Body of pancreas (tissue), 4 donors: ENCODE measurements around the gene APOBEC3B. TPM values are rescaled to one million over a fixed set of nuclear protein-coding genes. Genes with fewer than 3 reads are reported as not detected.

ENCODE experiments used
- ATAC-seq: fragments of 150-250 bp; one replicate; pipeline ENCODE4 v1.9.1; 2016
- DNase-seq, 4 donors: peaks; one replicate each; pipeline ENCODE4 v3.0.0-alpha.2; 2019
- H3K27ac ChIP-seq, 4 donors: fragments of 200-600 bp; sonication (generic); 1 replicate in 3 of 4; 2 replicates in 1 of 4; pipeline versions ENCODE4 v1.5.1 to v1.6.1; 2016 to 2019; ENCODE audit warnings: mild to moderate bottlenecking in 1 of 4, mixed read lengths in 1 of 4, moderate library complexity in 1 of 4
- H3K27me3 ChIP-seq, 2 donors: fragments of 200-600 bp; sonication (generic); one replicate each; pipeline ENCODE4 v1.6.0; 2016; ENCODE audit warnings: mild to moderate bottlenecking in 1 of 2
- H3K36me3 ChIP-seq, 2 donors: fragments of 200-600 bp; sonication (generic); replicated peaks in 1 of 2; 2 replicates each; pipeline ENCODE4 v1.5.1; 2016; ENCODE audit warnings: low read depth in 2 of 2; ENCODE audit not compliant: insufficient read depth in 1 of 2
- H3K4me1 ChIP-seq: fragments of 200-600 bp; sonication (generic); one replicate; pipeline ENCODE4 v1.6.0; 2016
- H3K4me3 ChIP-seq, 2 donors: fragments of 200-600 bp; sonication (generic); 1 replicate in 1 of 2; 2 replicates in 1 of 2; pipeline ENCODE4 v1.5.1; 2016 to 2019
- H3K9me3 ChIP-seq, 3 donors: fragments of 200-600 bp; sonication (generic); 1 replicate in 2 of 3; 2 replicates in 1 of 3; pipeline ENCODE4 v1.5.1; 2016
- POLR2A ChIP-seq, 3 donors: fragments of 450-650 bp; IDR thresholded peaks; one replicate each; pipeline ENCODE4 v1.6.1; 2016; ENCODE audit warnings: antibody characterized with exemption in 3 of 3, mild to moderate bottlenecking in 2 of 3
- WGBS, 2 donors: methylation state at CpG; one replicate each; pipeline ENCODE4 v1.1.5; 2017; 5-methylcytosine and 5-hydroxymethylcytosine counted together
- intact Hi-C: fragments of 100-400 bp; cut with DNase I; formaldehyde crosslinking; loops from one replicate; pipeline ENCODE4 v1.15.1; 2023
- total RNA-seq, 2 donors: library from RNA; depleted of rRNA; stranded (reverse); fragments of >200 nt; gene quantifications; one replicate each; pipeline ENCODE4 v1.1.0, GENCODE V29; 2016
- TF ChIP-seq, protein P1 (sequence below), 7 experiments: fragments of 450-650 bp in 4 of 7; fragments of 200-600 bp in 3 of 7; sonication (generic) in 3 of 7; IDR thresholded peaks; one replicate each; pipeline ENCODE4 v1.5.1; 2016 to 2019; ENCODE audit warnings: antibody characterized with exemption in 7 of 7

The APOBEC3B gene
- total RNA-seq, 2 donors from 2014 or later, result 2.1 TPM; not detected in 1

DNA sequence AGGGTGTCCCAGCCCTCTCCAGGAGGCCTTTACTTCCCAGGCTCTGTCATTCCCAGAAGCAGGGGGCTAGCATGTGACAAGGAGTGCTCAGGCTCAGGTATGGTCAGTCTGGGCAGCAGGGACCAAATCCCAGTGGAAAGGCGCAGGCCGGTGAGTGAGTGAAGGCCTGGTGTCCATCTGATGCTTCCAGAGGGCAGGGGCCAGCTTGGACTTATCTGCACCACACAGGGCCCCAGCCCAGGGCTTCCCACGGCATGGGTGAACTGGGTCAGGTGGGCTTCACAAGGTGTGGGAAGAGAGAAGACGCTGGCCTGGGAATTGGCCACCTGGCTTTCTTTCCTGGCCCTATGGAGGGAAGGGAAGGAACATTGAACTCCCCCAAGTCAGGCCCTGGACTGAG lies 45.1 kb upstream of the APOBEC3B start:
- Histone ChIP-seq H3K4me1 (peaks cover 14% of the 10 kb centered on the region), H3K27me3 (no peaks in the 10 kb centered on the region), H3K9me3 (no peaks in the 10 kb centered on the region), H3K4me3 (no peak overlapping the region), H3K27ac (no peak overlapping the region), H3K36me3 (no peaks in the 10 kb centered on the region)
- intact Hi-C loops, result no loop called here
- DNase-seq (peak in 2 of 4 donors; percentile 2 to 7), ATAC-seq (no peak)
- TF ChIP-seq POLR2A (IDR thresholded peaks at IDR 0.05), result no peak
- TF ChIP-seq, protein P1, sequence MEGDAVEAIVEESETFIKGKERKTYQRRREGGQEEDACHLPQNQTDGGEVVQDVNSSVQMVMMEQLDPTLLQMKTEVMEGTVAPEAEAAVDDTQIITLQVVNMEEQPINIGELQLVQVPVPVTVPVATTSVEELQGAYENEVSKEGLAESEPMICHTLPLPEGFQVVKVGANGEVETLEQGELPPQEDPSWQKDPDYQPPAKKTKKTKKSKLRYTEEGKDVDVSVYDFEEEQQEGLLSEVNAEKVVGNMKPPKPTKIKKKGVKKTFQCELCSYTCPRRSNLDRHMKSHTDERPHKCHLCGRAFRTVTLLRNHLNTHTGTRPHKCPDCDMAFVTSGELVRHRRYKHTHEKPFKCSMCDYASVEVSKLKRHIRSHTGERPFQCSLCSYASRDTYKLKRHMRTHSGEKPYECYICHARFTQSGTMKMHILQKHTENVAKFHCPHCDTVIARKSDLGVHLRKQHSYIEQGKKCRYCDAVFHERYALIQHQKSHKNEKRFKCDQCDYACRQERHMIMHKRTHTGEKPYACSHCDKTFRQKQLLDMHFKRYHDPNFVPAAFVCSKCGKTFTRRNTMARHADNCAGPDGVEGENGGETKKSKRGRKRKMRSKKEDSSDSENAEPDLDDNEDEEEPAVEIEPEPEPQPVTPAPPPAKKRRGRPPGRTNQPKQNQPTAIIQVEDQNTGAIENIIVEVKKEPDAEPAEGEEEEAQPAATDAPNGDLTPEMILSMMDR (IDR thresholded peaks at IDR 0.05), result no peak
- 78% methylated on average over 4 of the region's 4 CpGs; no CpG with 5 or more reads in 1 of the 2 donors for WGBS, 2 donors

DNA sequence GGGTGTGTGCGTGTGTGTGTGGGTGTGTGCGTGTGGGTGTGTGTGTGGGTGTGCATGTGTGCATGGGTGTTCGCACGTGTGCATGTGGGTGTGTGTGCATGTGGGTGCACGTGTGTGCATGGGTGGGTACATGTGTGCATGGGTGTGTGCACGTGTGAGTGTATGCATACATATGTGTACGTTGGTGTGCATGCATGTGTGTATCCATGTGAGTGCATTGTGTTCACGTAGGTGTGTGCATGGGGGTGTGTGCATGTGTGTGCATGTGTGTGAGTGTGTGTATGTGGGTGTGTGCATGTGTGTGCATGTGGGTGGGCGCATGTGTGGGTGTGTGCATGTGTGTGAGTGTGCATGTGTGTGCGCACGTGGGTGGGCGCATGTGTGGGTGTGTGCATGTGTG lies 44.6 kb upstream of the APOBEC3B start:
- TF ChIP-seq, protein P1 (IDR thresholded peaks at IDR 0.05), result no peak
- no peak for TF ChIP-seq POLR2A (IDR thresholded peaks at IDR 0.05)
- Histone ChIP-seq H3K27ac (no peak overlapping the region), H3K36me3 (no peaks in the 10 kb centered on the region), H3K4me1 (peaks cover 14% of the 10 kb centered on the region), H3K27me3 (no peaks in the 10 kb centered on the region), H3K9me3 (no peaks in the 10 kb centered on the region), H3K4me3 (no peak overlapping the region)
- no peak for ATAC-seq
- 81 to 92% methylated on average over 12 of the region's 12 CpGs for WGBS, 2 donors
- peak in 2 of 4 donors; percentile 2 to 3 for DNase-seq
- intact Hi-C loops, result no loop called here

DNA sequence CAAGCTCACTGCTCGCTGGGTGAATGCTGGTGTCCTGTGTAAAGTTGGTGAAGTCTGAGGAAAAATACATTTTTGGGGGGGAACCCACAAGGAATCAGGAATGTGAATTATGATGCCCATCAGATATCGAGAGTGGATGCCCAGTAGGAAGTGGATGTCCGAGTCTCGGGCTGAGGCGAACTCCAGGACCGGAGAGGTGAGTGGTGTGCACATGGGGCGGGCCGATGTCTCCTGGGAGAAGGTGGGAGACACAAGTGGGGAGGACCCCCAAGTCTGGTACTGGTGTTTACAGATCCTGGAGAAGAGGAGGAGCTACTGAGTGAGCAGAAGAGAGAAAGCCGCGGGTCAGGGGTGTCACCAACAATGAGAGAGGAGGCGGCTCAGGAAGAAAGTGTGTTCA lies 43.9 kb upstream of the APOBEC3B start:
- Histone ChIP-seq H3K4me3 (no peak overlapping the region), H3K27me3 (no peaks in the 10 kb centered on the region), H3K36me3 (no peaks in the 10 kb centered on the region), H3K4me1 (peaks cover 14% of the 10 kb centered on the region), H3K27ac (no peak overlapping the region), H3K9me3 (no peaks in the 10 kb centered on the region)
- intact Hi-C loops, result no loop called here
- ATAC-seq, result no peak
- DNase-seq, result peak in 1 of 4 donors; percentile 8
- WGBS, 2 donors, result 87% methylated on average over 11 of the region's 11 CpGs
- TF ChIP-seq, protein P1 (IDR thresholded peaks at IDR 0.05), result no peak
- TF ChIP-seq POLR2A (IDR thresholded peaks at IDR 0.05), result no peak

DNA sequence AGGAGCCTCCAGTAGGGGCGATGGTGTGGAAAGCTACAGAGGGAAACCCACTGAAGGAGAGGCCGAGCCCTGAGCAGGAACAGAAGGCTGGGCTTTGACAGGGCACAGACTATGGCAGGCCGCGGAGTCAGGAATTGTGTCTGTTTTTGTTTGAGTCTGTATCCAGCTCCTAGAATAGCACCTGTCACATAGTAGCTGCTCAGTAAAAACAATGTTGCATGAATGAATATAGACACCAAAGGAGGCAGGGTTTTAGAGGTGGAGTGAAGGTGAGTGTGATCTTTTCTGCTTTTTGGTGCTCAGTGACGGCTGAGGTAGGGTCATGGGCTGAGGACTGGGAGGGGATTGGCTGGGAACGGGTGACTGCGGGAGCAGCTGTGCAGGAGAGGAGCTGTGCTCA lies 43.2 kb upstream of the APOBEC3B start:
- no peak overlapping the region for H3K4me3 ChIP-seq
- TF ChIP-seq, protein P1 (IDR thresholded peaks at IDR 0.05), result no peak
- TF ChIP-seq POLR2A (IDR thresholded peaks at IDR 0.05), result no peak
- no peak overlapping the region for H3K27ac ChIP-seq
- DNase-seq (no peak), ATAC-seq (no peak)
- no peaks in the 10 kb centered on the region for H3K9me3 ChIP-seq
- intact Hi-C loops, result no loop called here
- H3K36me3 ChIP-seq, result no peaks in the 10 kb centered on the region
- H3K4me1 ChIP-seq, result peaks cover 14% of the 10 kb centered on the region
- WGBS, 2 donors, result 89 to 91% methylated on average over 7 of the region's 7 CpGs
- H3K27me3 ChIP-seq, result no peaks in the 10 kb centered on the region

DNA sequence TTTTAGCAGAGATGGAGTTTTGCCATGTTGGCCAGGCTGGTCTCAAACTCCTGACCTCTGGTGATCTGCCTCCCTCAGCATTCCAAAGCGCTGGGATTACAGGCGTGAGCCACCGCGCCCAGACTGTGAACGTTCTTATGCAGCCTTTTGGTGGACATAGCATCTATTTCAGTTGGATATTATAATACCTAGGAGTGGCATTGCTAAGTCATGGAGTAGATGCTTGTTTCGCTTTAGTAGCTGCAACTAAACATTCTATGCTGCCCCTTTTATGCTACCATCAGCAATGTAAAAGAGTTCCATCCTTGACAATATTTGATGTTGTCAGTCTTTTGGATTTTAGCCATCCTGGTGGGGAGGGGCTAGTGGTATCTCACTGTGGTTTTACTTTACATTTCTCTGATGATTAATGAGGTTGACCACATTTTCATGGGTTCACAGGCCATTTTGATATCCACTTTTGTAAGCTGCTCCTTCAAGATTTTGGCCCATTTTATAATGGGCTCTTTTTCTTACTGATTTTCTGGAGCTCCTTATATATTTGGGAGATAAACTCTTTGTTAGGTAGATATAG lies 41.2 kb upstream of the APOBEC3B start:
- no peaks in the 10 kb centered on the region for H3K27me3 ChIP-seq
- TF ChIP-seq POLR2A (IDR thresholded peaks at IDR 0.05), result no peak
- TF ChIP-seq, protein P1 (IDR thresholded peaks at IDR 0.05), result no peak
- no peaks in the 10 kb centered on the region for H3K9me3 ChIP-seq
- 81 to 89% methylated on average over 6 of the region's 6 CpGs for WGBS, 2 donors
- no peaks in the 10 kb centered on the region for H3K4me1 ChIP-seq
- no peak overlapping the region for H3K4me3 ChIP-seq
- DNase-seq, result peak in 1 of 4 donors; percentile 1
- H3K36me3 ChIP-seq, result no peaks in the 10 kb centered on the region
- H3K27ac ChIP-seq, result no peak overlapping the region
- no peak for ATAC-seq
- intact Hi-C loops, result no loop called here
